ENCODE measurements around the gene MX1.

The MX1 gene

GRCh38 chr21:41398251-41398650 is 27.8 kb upstream of the MX1 start:
- Histone ChIP-seq H3K9me3 (ENCODE audit: control insufficient read depth, low read length) (no peaks in the 10 kb centered on the region), H3K4me1 (ENCODE audit: control insufficient read depth, insufficient read depth, low read depth, low read length) (no peaks in the 10 kb centered on the region), H2BK12ac (ENCODE audit: low read length in 2 of 2) (no peak overlapping the region), H3K4me3 (ENCODE audit: insufficient read depth in 1 of 2, low read depth in 1 of 2, low read length in 2 of 2) (no peak overlapping the region), H2BK120ac (ENCODE audit: low read depth, low read length) (no peak overlapping the region), H3K27ac (ENCODE audit: low read length, poor library complexity, severe bottlenecking) (no peak overlapping the region), H3K27me3 (ENCODE audit: control insufficient read depth in 1 of 2, insufficient read depth in 1 of 2, low read length in 2 of 2) (peaks cover 0 to 4% of the 10 kb centered on the region in 2 experiments), H4K8ac (ENCODE audit: low read length) (no peak overlapping the region), H3K18ac (ENCODE audit: low read depth in 1 of 2, low read length in 2 of 2) (no peak overlapping the region), H3K23ac (ENCODE audit: low read length in 2 of 2) (no peak overlapping the region), H3K4me2 (ENCODE audit: low read length, poor library complexity, severe bottlenecking) (no peak overlapping the region), H2BK5ac (ENCODE audit: low read depth, low read length, poor library complexity, severe bottlenecking) (no peak overlapping the region), H3K36me3 (ENCODE audit: control insufficient read depth in 1 of 2, insufficient read depth in 2 of 2, low read depth in 1 of 2, low read length in 2 of 2) (peaks cover 0 to 73% of the 10 kb centered on the region in 2 experiments), H3K79me1 (replicated peaks; ENCODE audit: low read length, poor library complexity, severe bottlenecking) (no peaks in the 10 kb centered on the region), H3K4ac (ENCODE audit: low read depth in 1 of 2, low read length in 2 of 2) (no peak overlapping the region), H2BK15ac (ENCODE audit: low read depth, poor library complexity, severe bottlenecking) (no peak overlapping the region), H2AFZ (ENCODE audit: low read depth, low read length) (no peak overlapping the region), H2AK5ac (ENCODE audit: low read length, severe bottlenecking) (no peak overlapping the region), H3K14ac (ENCODE audit: low read length in 2 of 2) (no peak overlapping the region), H4K91ac (ENCODE audit: low read length) (no peak overlapping the region), H3K9ac (ENCODE audit: low read length) (no peak overlapping the region)
- no peak for DNase-seq
- WGBS, result 89% methylated on average over 3 of the region's 4 CpGs

GRCh38 chr21:41398831-41399230 is 27.2 kb upstream of the MX1 start:
- no peak overlapping the region for H2BK120ac ChIP-seq (ENCODE audit: low read depth, low read length)
- peaks cover 0 to 4% of the 10 kb centered on the region in 2 experiments for H3K27me3 ChIP-seq (ENCODE audit: control insufficient read depth in 1 of 2, insufficient read depth in 1 of 2, low read length in 2 of 2)
- H3K9me3 ChIP-seq (ENCODE audit: control insufficient read depth, low read length), result no peaks in the 10 kb centered on the region
- no peak overlapping the region for H3K4me2 ChIP-seq (ENCODE audit: low read length, poor library complexity, severe bottlenecking)
- no peak overlapping the region for H3K9ac ChIP-seq (ENCODE audit: low read length)
- H2AK5ac ChIP-seq (ENCODE audit: low read length, severe bottlenecking), result no peak overlapping the region
- no peak overlapping the region for H4K91ac ChIP-seq (ENCODE audit: low read length)
- H2BK12ac ChIP-seq (ENCODE audit: low read length in 2 of 2), result no peak overlapping the region
- no peak overlapping the region for H2BK5ac ChIP-seq (ENCODE audit: low read depth, low read length, poor library complexity, severe bottlenecking)
- H3K14ac ChIP-seq (ENCODE audit: low read length in 2 of 2), result no peak overlapping the region
- H3K4ac ChIP-seq (ENCODE audit: low read depth in 1 of 2, low read length in 2 of 2), result no peak overlapping the region
- H3K23ac ChIP-seq (ENCODE audit: low read length in 2 of 2), result no peak overlapping the region
- H3K36me3 ChIP-seq (ENCODE audit: control insufficient read depth in 1 of 2, insufficient read depth in 2 of 2, low read depth in 1 of 2, low read length in 2 of 2), result peaks cover 0 to 79% of the 10 kb centered on the region in 2 experiments
- H4K8ac ChIP-seq (ENCODE audit: low read length), result no peak overlapping the region
- no peak overlapping the region for H2BK15ac ChIP-seq (ENCODE audit: low read depth, poor library complexity, severe bottlenecking)
- H3K79me1 ChIP-seq (replicated peaks; ENCODE audit: low read length, poor library complexity, severe bottlenecking), result no peaks in the 10 kb centered on the region
- 88% methylated on average over 12 of the region's 16 CpGs for WGBS
- no peak overlapping the region for H2AFZ ChIP-seq (ENCODE audit: low read depth, low read length)
- H3K4me3 ChIP-seq (ENCODE audit: insufficient read depth in 1 of 2, low read depth in 1 of 2, low read length in 2 of 2), result no peak overlapping the region
- H3K27ac ChIP-seq (ENCODE audit: low read length, poor library complexity, severe bottlenecking), result no peak overlapping the region
- H3K4me1 ChIP-seq (ENCODE audit: control insufficient read depth, insufficient read depth, low read depth, low read length), result no peaks in the 10 kb centered on the region
- no peak for DNase-seq
- H3K18ac ChIP-seq (ENCODE audit: low read depth in 1 of 2, low read length in 2 of 2), result no peak overlapping the region

DNA sequence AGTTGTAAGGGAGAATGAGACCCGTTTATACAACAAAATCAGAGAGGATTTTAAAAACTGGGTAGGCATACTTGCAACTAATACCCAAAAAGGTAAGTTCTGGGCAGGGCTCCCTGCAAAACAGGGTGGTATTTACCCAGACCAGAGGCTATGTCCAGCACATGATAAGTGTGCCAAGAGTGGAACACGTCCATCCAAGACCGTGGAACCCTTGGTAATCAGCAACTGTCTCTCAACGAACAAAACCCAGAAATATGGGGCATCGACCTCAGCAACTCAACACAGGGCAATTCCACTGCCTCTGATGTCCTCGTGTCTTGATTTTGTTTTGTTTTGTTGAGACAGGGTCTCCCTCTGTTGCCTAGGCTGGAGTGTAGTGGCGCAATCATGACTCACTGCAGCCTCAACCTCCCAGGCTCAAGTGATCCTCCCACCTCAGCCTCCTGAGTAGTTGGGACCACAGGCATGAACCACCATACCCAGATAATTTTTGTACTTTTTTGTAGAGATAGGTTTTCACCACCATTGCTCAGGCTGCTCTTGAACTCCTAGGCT is 26.7 kb upstream of the MX1 start:
- no peak overlapping the region for H3K27ac ChIP-seq (ENCODE audit: low read length, poor library complexity, severe bottlenecking)
- no peak overlapping the region for H2BK12ac ChIP-seq (ENCODE audit: low read length in 2 of 2)
- H3K23ac ChIP-seq (ENCODE audit: low read length in 2 of 2), result no peak overlapping the region
- peaks cover 0 to 84% of the 10 kb centered on the region in 2 experiments for H3K36me3 ChIP-seq (ENCODE audit: control insufficient read depth in 1 of 2, insufficient read depth in 2 of 2, low read depth in 1 of 2, low read length in 2 of 2)
- no peak overlapping the region for H2BK5ac ChIP-seq (ENCODE audit: low read depth, low read length, poor library complexity, severe bottlenecking)
- no peak overlapping the region for H4K91ac ChIP-seq (ENCODE audit: low read length)
- H3K4ac ChIP-seq (ENCODE audit: low read depth in 1 of 2, low read length in 2 of 2), result no peak overlapping the region
- H3K18ac ChIP-seq (ENCODE audit: low read depth in 1 of 2, low read length in 2 of 2), result no peak overlapping the region
- peaks cover 0 to 4% of the 10 kb centered on the region in 2 experiments for H3K27me3 ChIP-seq (ENCODE audit: control insufficient read depth in 1 of 2, insufficient read depth in 1 of 2, low read length in 2 of 2)
- no peaks in the 10 kb centered on the region for H3K9me3 ChIP-seq (ENCODE audit: control insufficient read depth, low read length)
- DNase-seq, result no peak
- no peaks in the 10 kb centered on the region for H3K4me1 ChIP-seq (ENCODE audit: control insufficient read depth, insufficient read depth, low read depth, low read length)
- no peak overlapping the region for H4K8ac ChIP-seq (ENCODE audit: low read length)
- no peak overlapping the region for H2BK15ac ChIP-seq (ENCODE audit: low read depth, poor library complexity, severe bottlenecking)
- no peak overlapping the region for H2AFZ ChIP-seq (ENCODE audit: low read depth, low read length)
- no peak overlapping the region for H3K9ac ChIP-seq (ENCODE audit: low read length)
- H3K79me1 ChIP-seq (replicated peaks; ENCODE audit: low read length, poor library complexity, severe bottlenecking), result no peaks in the 10 kb centered on the region
- no peak overlapping the region for H3K14ac ChIP-seq (ENCODE audit: low read length in 2 of 2)
- no peak overlapping the region for H2BK120ac ChIP-seq (ENCODE audit: low read depth, low read length)
- H3K4me3 ChIP-seq (ENCODE audit: insufficient read depth in 1 of 2, low read depth in 1 of 2, low read length in 2 of 2), result no peak overlapping the region
- no peak overlapping the region for H3K4me2 ChIP-seq (ENCODE audit: low read length, poor library complexity, severe bottlenecking)
- 81% methylated on average over 6 of the region's 7 CpGs for WGBS
- H2AK5ac ChIP-seq (ENCODE audit: low read length, severe bottlenecking), result no peak overlapping the region

DNA sequence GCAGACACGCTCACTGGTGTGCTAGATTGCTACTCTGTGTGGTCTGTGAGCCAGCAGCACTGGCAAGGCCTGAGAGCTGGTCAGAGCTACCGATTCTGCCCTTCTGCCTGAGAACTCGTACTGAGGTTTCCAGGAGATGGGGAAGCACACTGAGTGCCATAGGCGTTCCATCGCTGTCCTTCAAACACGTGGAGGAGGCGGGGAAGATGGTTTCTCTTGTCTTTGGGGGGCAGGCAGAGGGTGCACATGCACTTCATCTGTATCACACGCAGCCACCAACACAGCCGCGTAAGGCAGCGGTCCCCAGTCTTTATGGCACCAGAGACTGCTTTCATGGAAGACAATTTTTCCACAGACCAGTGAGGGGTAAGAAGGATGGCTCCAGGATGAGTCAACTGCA is 23.8 kb upstream of the MX1 start:
- no peak overlapping the region for H3K4ac ChIP-seq (ENCODE audit: low read depth in 1 of 2, low read length in 2 of 2)
- no peak overlapping the region for H3K23ac ChIP-seq (ENCODE audit: low read length in 2 of 2)
- no peak overlapping the region for H3K18ac ChIP-seq (ENCODE audit: low read depth in 1 of 2, low read length in 2 of 2)
- H3K36me3 ChIP-seq (ENCODE audit: control insufficient read depth in 1 of 2, insufficient read depth in 2 of 2, low read depth in 1 of 2, low read length in 2 of 2), result peaks cover 0 to 89% of the 10 kb centered on the region in 2 experiments
- H3K27ac ChIP-seq (ENCODE audit: low read length, poor library complexity, severe bottlenecking), result no peak overlapping the region
- no peak overlapping the region for H2BK120ac ChIP-seq (ENCODE audit: low read depth, low read length)
- H2AFZ ChIP-seq (ENCODE audit: low read depth, low read length), result no peak overlapping the region
- H4K91ac ChIP-seq (ENCODE audit: low read length), result no peak overlapping the region
- no peak overlapping the region for H2BK12ac ChIP-seq (ENCODE audit: low read length in 2 of 2)
- H2AK5ac ChIP-seq (ENCODE audit: low read length, severe bottlenecking), result no peak overlapping the region
- no peaks in the 10 kb centered on the region for H3K4me1 ChIP-seq (ENCODE audit: control insufficient read depth, insufficient read depth, low read depth, low read length)
- no peak overlapping the region for H4K8ac ChIP-seq (ENCODE audit: low read length)
- no peaks in the 10 kb centered on the region for H3K79me1 ChIP-seq (replicated peaks; ENCODE audit: low read length, poor library complexity, severe bottlenecking)
- no peak overlapping the region for H3K14ac ChIP-seq (ENCODE audit: low read length in 2 of 2)
- H2BK5ac ChIP-seq (ENCODE audit: low read depth, low read length, poor library complexity, severe bottlenecking), result no peak overlapping the region
- no peak overlapping the region for H3K4me2 ChIP-seq (ENCODE audit: low read length, poor library complexity, severe bottlenecking)
- DNase-seq, result no peak
- no peak overlapping the region for H3K4me3 ChIP-seq (ENCODE audit: insufficient read depth in 1 of 2, low read depth in 1 of 2, low read length in 2 of 2)
- WGBS, result 85% methylated on average over 11 of the region's 11 CpGs
- H3K27me3 ChIP-seq (ENCODE audit: control insufficient read depth in 1 of 2, insufficient read depth in 1 of 2, low read length in 2 of 2), result peaks cover 0 to 4% of the 10 kb centered on the region in 2 experiments
- H3K9me3 ChIP-seq (ENCODE audit: control insufficient read depth, low read length), result no peaks in the 10 kb centered on the region
- no peak overlapping the region for H2BK15ac ChIP-seq (ENCODE audit: low read depth, poor library complexity, severe bottlenecking)
- no peak overlapping the region for H3K9ac ChIP-seq (ENCODE audit: low read length)

All from mesenchymal stem cell (in vitro differentiated cells and primary cell).